ENCODE measurements around the gene MYO3A.
"Not testable (repeated sequence)": the region's sequence is repeated elsewhere in the genome, so short reads cannot be mapped to it uniquely, and the experiment has no call there.

Gene MYO3A

DNA sequence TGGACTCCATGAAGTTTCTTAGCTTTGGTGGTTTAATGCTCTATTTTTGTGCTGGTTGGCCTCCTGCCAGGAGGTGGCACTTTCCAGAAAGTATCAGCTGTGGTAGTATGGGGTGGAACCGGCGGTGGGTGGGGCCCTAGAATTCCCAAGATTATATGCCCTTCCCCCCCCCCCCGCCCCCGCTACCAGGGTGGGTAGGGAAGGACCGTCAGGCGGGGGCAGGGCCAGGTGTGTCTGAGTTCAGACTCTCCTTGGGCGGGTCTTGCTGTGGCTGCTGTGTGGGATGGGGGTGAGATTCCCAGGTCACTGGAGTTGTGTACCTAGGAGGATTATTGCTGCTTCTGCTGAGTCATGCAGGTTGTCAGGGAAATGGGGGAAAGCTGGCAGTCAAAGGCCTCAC lies 146.9 kb downstream of the MYO3A start:
- DNase-seq = not testable (repeated sequence)

DNA sequence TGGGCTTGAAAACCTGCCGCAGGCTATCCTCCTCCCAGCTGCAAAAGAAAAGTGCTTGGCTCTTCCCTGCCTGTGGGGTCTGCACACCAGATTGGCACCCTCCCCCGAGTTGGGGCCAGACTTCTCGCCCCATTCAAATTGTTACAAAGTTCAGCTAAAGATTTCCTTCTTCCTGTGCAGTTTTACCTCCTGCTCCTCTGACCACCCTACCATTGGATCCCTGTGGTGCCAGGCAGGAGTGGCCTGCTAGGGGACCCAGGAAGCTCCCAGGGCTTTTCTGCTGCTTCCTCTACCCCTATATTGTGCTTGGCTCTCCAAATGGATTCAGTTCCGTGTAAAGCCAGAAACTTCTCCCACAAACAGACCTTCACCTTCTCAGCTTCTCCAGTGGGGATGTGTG lies 147.4 kb downstream of the MYO3A start:
- DNase-seq = no peak

DNA sequence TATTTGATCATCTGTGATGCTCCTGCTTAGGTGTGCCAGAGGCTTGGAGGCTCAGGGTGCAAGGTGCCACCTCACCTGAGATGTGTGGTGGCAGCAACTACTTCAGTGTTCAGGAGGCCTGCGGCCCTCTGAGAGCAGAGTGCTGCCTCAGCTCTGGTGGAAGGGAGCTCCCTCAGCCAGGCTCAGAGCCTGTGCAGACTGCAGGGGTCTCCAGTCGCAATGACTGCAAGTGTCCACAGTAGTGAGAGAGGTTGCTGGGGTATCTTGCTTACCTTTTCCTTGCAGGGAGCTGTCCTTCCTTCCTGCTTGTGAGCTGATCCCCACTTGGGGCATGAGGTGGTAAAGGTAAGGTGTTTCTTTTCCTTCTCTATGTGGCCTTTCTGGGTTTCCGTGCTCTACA lies 151.5 kb downstream of the MYO3A start:
- no peak for DNase-seq

DNA sequence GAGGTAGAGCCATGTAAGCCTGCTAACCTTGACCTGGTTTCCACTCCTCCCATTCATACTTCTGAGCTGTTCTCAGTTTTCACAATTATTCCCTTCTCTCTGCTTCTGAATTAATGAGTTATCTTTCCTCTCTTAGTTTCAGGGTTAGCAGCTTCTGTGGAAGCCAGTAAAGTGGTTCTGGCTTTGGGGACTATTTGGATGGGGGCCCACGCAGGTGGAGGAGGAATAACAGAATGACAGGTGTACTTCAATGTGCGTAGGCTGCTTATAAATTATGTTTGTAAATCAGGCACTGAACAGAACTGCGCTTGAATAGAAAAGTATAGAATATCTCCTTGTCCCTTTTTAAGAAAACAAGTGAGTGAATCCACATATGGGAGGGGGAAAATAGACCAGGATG lies 153.6 kb downstream of the MYO3A start:
- DNase-seq = no peak

DNA sequence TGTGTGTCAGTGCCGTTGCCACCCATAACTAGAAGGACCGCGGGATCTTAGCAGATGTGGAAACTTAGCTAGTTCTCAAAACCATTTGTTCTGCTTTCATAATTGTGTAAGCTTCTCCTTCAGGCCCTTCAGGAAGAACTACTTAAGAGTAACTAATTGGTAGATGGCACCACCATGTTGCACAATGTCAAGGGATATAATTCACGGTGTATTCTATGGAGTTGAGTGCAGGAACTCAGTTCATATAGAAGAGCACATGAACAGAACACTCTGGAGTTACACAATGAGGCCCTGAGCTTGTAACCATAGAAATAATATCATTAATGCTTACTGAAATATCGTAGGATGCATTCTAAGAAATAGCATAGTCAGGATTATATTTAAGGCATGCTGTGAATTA lies 156.0 kb downstream of the MYO3A start:
- DNase-seq = no peak

DNA sequence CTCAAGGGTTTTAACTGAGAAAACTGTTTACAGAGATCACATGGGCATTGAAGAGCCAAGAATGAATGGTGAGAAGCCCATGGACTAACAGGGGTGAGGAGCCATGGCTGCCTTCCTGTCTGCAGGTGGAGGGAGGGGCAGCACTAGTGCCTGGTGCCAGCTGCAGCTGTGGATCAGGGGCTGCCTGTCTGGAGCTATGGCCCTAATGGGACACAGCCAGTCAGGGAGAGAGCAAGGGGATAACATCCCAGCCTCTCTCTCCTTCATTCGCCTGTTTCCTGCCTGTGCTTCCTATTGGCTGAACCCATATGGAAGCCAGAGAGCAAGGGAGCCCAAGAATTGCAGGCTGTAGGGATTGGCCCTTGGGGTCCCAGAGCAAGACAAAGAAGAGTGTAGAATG lies 156.7 kb downstream of the MYO3A start:
- no peak for DNase-seq

DNA sequence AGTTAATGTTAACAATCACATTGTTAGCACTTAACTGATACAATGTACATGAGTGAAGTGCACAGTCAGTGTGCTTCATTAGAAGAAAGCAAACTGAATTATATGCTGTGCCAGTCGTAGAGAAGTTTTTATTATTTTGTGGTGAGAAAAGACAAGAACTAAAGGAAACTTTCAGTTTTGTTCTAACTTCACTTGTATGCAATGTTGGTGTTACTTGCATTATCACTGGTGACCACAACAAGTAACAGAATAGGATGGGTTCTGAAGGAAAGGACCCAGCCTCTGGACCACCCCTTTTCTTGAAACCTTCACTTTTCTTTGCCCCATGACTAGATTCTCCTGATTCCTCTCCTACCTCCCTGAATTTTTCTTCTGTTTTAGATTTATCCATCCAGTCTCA lies 159.2 kb downstream of the MYO3A start:
- no peak for DNase-seq

DNA sequence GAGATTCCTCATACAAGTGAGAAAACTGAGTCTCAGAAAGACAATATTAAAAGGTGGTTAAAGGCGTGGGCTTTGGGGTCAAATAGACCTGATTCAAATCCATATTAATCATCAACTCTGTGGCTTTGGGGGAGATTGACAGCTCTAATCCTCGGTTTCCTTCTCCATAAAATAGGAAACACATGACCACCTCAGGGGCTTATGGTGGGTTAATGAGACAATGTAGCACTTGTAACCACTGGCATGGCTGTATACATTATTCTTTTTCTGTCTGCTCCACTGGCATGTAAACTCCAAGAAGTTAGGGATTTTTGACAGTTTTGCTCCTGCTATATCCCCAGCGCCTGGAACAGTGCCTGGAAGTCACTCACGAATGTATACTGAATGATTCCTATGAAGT lies 161.8 kb downstream of the MYO3A start:
- no peak for DNase-seq

DNA sequence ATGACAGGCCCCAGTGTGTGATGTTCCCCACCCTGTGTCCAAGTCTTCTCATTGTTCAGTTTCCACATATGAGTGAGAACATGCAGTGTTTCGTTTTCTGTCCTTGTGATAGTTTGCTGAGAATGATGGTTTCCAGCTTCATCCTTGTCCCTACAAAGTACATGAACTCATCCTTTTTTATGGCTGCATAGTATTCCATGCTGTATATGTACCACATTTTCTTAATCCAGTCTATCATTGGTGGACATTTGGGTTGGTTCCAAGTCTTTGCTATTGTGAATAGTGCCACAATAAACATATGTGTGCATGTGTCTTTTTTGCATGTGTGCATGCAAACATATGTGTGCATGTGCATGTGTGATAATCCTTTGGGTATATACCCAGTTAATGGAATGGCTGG lies 163.5 kb downstream of the MYO3A start:
- not testable (repeated sequence) for DNase-seq

DNA sequence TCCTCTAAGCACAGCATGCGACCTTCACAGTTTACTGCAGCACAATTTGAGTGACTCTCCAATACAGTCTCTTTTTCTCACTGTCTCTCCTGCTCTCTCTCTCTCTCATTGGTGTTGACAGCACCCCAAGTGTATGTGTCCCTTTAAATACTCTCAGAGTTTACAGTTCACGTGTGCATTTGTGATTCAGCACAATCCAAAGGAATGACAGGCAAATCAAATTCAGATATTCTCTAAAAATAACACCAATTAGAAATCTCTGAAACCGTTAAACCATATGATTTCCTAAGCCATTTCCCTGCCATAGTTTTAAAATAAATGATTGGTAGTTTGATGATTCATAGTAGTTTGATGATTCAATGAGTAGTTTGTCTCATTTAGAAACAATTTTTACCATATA lies 178.5 kb downstream of the MYO3A start:
- no peak for DNase-seq

DNA sequence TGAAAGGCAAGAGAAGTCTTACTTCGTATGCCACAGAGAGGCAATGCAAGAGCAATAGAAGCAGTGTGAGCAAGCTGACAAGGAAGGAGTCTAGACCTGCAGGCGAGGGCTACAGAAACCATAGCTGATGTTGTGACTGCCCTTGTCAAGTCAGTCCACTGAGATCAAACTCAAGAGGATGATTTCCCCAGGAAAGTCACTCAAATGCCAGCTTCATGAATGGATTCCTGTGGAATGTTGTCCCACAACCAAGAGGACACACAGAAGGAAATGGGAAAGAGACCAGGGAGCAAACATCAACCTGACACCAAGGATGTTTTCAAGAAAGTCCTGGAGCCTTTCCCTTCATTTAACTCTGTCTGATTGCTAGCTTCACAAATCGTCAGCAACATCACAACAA lies 204.6 kb downstream of the MYO3A start:
- DNase-seq = no peak

DNA sequence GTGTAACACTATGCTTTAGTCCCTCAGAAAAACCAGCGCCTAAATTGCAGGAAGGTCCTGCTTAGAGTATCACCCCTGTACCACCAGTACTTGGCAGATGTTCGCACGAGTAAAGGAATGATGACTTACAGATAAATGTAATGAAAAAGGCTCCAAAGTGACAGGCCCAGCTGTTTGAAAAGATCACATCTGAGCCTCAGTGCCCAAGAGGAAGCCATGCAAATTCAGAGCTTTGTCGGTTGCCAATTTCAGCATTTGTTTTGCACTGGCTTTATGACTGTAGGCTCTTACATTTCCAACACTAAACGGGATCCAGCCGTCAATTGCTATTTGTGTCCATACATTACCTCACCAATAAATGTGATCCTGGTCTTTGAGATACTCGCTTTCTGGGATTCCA lies 222.0 kb downstream of the MYO3A start:
- DNase-seq = no peak

DNA sequence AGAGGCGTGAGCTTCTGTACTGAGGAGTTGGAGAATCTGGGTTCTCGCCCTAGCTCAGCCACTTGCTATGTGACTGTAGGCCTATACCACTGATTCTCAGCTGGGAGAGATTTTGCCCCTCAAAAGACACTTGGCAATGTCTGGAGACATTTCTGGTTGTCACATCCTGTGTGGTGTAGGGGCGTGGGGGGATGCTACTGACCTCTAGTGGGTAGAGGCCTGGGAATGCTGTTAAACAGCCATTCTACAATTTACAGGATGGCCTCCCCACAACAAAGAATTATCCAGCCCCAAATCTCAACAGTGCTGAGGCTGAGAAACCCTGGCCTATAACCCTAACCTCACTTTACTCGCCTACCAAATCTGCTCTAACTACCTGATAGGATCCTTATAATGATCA lies 223.7 kb downstream of the MYO3A start:
- DNase-seq = no peak

DNA sequence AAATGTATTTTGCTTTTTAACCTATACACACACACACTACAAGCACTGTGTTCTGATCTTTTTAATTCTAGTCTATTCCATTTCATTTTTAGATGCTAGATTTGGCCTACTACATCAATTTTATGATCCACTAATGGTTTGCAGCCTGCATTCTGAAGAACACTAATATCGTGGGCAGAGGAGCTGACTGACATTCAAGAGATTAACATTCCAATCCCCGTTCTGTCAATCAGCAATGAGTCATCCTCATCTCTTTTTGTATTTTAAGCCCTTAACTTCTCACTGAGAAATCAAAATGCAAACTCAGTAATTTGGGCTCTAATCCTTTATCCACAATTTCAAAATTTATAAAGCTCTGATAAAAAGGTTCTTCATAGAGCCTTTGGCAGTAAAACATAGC lies 235.4 kb downstream of the MYO3A start:
- DNase-seq = no peak

DNA sequence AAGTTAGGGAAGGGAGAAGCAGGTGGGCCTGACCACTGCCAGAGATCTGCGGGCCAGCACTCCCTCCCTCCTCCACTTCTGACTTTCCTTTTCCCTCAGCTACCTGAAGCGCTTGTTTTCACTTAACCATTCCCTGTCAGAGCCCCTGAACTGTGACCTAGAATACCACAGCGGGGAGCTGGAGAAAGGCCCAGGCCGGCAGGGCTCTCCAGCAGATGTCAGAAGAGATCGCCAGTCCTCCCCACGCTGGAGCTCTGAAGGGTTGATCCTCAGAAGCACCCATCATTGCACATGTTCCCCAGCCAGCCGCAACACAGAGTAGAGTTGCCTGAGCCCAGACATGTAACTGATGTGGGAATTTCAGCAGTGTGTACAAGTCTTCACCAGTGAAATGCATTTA lies 238.1 kb downstream of the MYO3A start:
- DNase-seq = no peak

DNA sequence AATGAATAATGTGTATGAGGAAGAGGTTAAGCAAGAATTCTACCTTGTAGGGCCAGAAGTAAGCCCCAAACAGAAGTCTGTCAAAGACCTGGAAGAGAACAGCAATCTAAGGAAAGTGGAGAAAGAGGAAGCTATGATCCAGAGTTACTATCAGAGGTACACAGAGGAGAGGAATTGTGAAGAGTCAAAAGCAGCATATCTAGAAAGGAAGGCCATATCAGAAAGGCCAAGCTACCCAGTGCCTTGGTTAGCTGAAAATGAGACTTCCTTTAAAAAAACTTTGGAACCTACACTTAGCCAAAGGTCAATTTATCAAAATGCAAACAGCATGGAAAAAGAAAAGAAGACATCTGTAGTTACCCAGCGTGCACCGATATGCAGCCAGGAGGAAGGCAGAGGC lies 239.8 kb downstream of the MYO3A start:
- DNase-seq = no peak

DNA sequence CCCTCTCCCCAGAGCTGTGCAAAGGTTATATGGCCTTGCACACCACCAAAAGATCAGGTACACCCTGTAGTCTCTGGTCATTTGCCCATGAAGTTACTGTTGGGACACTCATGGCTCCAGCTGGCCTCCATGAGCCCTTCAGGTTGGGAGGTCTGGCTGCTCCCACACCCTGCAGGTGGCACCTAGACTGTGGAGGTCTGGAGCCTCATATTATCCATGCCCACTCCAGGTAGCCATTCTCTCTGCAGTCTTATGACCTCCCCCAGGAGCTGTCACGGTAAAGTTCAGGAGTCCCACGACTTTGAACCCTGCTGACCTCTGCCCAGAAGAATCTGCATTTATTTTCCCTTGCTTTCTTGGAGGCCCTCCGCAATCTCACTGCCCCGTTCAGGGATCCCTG lies 243.3 kb downstream of the MYO3A start:
- DNase-seq = no peak

DNA sequence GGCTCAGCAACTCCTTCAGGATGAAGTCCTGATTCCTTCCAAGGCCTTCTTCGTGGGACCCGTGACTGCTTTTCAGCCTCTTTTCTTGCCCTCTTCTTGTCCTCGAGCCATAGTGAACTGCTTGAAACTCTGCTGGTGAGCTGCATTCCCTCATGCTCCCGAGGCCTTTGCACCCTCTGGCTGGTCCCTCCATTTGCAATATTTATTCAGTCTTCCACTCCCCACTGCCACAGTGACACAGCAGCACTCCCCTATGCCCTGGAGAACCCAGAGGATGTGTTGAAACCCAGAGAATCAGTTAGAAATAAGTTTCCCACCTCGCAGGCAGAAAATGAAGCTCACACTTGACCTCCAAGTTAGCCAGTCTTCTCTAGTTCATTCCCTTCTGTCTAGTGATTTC lies 260.2 kb downstream of the MYO3A start:
- no peak for DNase-seq

DNA sequence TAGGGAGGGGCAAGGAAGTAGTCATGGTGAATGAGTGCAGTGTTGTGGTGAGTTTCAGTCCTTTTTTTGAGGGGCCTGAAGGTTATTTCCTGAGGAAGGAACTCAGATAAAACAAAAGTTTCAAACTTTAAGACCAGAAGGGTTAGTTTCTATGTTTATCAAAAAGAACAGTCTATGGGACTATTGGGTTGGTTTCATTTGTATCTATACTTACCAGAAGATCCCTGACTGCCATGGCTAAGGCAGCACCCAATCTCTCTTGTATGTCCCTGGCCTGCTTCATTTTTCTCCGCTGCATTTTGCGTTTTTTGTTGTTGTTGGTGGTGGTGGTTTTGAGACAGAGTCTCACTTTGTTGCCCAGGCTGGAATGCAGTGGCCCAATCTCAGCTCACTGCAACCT lies 263.2 kb downstream of the MYO3A start:
- DNase-seq = no peak

DNA sequence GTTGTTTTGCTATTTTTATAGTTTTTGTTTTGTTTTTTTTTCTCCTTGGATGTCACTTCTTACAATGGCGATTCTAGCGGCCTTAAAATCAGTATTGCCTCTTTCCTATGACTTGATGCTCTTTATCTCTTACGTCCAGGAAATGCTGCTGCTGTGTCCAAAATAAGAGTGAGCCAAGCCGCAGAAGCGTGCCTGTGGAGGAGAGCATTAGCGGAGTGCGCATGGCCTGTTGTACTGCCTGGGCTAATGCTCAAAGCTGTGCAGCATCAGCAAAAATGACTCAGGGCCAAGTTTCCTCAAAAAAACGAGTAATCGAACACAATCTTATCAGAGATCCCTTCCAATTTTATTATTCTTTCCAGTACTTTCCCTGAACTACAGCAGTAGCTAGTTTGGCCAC lies 264.1 kb downstream of the MYO3A start:
- DNase-seq = no peak

DNA sequence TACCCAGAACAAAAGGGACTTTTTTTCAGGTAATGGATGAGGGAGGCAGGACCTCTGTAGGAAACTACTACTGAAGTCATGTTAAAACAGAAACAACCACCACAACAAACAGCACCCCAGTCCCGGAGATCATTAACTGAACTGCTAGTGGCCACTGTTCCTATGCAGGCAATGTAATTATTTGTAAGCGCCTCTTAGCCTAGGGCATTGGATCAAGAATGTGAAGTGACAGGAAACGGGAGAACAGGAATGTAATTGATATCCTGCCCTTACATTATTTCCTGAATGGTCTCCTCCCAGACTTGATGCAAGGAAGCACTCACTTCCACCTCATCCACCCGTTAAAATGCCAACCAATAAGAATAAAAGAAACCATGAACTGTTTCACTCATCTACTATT lies 265.8 kb downstream of the MYO3A start:
- DNase-seq = no peak

DNA sequence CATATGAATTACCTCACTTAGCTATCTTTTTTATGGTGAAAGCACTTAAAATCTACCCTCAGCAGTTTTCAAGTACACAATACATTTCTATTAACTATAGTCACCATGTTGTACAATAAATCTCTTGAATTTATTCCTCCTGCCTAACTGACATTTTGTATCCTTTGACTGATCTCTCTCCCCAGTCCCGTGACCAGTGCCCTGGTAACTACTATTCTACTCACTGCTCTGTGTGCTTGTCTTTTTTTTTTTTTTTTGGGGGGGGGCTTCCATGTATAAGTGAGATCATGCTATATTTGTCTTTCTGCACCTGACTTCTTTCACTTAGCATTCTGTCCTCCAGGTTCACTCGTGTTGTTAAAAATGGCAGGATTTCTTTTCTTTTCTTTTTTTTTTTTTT lies 271.2 kb downstream of the MYO3A start:
- no peak for DNase-seq

DNA sequence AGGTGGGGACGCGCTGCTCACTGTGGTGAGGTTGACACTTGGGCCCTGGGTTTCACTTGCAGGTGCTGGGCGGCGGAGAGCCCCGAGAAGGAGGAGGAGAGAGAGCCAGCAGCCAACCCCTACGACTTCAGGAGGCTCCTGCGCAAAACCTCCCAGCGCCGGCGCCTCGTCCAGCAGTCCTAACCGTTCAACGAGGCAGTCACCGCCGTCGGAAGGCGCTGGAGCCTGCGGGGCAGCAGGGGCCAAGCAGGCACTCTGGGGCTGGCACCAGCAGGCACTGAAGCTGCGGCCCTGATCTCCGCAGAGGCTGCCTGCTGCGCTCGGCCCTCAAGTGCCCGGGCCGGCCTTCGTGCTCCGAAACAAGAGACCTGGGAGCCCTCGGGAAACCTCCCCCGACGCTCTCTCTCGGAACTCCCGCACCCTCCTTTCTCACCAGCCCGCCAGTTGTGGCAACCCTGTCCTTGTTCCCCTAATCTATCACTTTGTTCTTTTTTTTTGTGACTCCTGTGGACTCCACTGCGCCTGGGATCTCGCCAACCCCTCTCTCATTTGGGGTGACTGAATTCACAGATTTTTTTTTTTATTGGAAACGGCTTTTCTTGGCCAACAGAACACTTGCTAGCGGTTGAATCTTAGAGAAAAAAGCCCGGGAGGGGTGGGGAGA lies 277.9 kb downstream of the MYO3A start:
- DNase-seq = no peak

DNA sequence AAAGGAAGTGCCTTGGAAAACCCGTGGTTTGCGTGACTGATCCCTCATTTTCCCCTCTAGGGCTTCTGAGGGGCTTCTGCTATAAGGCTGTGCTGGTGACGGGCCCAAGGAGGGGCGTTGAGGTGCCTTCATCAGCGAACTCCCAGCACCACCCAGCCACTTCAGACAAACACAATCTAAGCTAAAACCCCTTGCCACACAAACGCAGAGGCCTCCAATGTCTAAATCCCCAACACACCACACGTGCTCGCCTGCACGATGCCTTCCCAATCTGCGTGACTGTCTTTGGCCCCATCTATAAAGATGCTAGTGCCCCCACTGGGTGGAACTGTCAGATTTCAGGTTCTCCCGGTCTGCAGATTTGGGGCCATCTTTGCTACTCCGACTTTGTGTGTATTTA lies 278.5 kb downstream of the MYO3A start:
- DNase-seq = no peak

All from anterior cingulate cortex (tissue), 58 donors.